AG08396 (cell line): ENCODE data around the gene DDX23.
"Not testable (repeated sequence)": the region's sequence is repeated elsewhere in the genome, so short reads cannot be mapped to it uniquely, and the experiment has no call there.

Source experiments
- DNase-seq: peaks from one replicate; pipeline ENCODE4 v3.0.0; 2012; ENCODE audit warnings: low spot score, mixed read lengths

DDX23 gene

DNA sequence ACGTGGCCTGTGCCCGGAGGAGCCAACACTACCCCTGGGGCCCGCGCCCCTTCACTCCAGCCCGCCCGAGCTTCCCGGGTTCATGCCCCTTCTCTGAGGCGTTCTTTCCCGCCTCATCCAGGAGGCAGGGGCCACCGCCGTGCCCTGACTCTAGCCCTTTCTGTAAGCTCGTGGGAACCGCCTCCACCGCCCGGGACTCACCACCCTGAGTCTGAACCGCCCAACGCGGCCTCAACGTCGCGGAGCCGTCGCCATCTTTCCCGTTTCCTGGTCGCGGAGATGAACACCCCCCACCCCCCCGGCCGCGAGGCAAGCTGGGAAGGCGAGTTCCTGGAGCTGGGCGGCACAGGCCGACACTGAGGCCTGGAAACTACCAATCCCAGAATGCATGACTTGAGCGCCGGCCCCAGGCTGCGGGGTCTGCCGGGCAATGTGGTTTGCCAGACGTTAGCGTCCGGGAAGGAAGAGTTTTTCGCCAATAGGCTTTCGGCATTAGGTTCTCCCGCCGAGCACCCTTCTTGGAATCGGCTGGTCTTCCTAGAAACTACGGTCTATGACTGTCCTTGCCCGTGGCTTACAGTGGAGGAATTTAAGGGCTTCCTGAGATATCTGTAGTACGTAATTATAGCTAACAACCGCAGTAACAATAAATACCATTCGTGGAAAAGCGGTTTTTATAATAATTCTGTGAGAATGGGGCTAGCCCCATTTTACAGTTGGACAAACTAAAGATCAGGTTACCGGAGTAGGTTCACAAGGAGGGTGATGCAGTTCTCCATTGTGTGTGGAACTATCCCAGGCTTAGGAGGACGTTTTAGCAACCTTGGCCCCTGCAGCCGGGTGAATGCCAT, at the start of gene DDX23:
Gene DDX23 (minus strand): TSS at position 281 of the 851 bp plus-strand sequence. CDS start 6,381 bp downstream, outside the sequence.
- peak; percentile 98 for DNase-seq

DNA sequence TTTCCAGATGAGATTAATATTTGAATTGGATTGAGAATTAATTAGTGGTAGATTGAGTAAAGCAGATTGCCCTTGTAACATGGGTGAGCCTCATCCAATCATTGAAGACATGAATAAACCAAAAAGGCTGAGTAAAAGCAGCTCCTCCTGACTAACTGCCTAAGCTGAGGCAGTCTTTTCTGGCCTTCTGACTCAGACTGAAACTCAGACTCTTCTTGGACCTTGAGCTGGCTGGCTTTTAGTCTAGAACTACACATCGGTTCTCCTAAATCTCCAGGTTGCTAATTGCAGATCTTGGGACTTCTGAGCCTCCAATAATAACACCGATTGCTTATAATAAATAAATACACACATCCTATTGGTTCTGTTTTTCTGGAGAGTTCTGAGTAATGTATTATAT, 49.3 kb upstream of the DDX23 start:
- peak; percentile 48 for DNase-seq

DNA sequence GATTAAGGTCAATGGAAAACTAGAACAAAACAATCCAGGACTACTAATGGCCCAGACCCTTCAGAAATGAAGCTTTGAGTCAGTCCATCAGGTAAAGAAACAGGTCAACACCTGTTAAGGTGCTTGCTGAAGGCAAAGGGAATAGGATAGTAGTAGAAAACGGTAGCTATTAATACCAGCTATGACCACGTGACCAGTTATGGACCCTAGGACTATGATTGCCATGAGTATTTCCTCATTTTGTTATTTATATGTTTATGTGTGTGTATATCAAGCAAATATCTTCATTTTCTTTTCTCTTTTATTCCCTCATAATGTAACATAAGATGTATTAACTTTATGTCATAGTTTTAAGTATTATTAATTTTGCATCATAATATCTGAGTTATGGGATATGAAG, 47.7 kb upstream of the DDX23 start:
- DNase-seq = no peak

DNA sequence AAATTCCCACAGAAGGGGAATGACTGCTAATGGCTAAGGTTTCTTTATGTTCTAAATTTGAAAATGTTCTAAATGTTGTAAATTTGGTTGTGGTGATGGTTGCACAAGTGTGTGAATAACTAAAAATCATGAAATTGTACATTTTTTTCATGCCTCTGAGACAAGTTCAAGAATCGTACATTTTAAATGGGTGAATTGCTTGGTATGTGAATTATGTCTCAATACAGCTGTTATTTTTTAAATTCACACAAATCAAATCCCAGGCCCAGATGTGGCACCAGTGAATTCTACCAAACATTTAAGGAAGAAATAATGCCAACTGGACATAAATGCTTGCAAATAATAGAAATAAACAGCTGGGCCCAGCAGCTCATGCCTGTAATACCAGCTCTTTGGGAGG, 42.3 kb upstream of the DDX23 start:
- no peak for DNase-seq

DNA sequence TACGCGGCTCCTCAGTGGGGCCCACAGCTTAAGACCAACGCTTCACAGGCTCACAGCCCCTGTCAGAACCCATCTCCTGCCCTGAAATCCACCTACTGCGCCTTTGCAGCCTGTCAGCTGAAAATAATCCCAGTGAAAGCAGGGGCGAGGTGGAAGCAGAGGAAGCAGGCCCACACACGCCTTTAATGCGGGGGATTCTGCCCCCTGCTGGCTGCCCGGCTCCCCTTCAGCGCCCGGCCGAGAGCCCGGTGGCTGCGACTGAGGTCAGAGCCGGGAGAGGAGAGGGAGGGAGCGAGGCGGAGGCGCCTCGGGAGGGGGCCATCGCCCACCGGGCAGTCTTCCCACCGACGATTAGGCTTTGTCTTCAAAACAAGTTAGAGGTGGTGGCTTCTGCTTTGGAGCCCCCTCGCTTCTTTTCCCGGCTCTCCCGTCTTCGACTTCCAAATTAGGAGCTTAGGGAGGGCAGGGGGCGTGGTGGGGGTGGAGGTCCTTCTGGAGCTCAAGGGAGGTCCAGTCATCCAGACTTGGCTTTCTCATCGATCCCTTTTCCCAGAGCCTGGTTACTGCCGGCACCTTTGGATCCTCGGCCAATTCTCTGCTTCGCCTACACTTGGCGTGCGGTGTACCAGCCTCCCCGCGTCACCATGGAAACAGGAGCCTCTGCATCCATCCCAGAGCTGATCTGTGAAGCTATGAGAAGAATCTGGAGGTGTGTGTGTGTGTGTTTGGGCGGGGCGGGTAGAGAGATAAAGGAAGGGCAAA, 38.9 kb upstream of the DDX23 start:
- DNase-seq = peak; percentile 81

DNA sequence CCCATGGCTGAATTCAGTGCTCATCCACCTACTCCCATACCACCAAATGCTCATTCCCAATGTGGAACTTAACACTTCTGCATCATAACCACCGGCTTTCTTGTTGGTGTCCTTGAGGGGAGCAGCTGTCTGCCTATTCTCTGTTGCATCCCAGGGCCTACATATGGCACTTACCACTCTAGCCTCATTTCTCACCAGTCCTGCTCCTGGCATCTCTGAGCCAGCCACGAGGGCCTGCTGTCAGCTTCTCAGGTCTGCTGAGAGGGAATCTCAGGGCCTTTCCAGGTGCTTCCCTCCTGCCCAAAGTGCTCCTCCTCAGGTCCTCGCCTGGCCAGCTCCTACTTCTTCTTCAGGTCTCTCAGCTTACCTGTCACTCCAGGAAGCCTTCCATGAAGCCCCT, 37.7 kb upstream of the DDX23 start:
- no peak for DNase-seq

DNA sequence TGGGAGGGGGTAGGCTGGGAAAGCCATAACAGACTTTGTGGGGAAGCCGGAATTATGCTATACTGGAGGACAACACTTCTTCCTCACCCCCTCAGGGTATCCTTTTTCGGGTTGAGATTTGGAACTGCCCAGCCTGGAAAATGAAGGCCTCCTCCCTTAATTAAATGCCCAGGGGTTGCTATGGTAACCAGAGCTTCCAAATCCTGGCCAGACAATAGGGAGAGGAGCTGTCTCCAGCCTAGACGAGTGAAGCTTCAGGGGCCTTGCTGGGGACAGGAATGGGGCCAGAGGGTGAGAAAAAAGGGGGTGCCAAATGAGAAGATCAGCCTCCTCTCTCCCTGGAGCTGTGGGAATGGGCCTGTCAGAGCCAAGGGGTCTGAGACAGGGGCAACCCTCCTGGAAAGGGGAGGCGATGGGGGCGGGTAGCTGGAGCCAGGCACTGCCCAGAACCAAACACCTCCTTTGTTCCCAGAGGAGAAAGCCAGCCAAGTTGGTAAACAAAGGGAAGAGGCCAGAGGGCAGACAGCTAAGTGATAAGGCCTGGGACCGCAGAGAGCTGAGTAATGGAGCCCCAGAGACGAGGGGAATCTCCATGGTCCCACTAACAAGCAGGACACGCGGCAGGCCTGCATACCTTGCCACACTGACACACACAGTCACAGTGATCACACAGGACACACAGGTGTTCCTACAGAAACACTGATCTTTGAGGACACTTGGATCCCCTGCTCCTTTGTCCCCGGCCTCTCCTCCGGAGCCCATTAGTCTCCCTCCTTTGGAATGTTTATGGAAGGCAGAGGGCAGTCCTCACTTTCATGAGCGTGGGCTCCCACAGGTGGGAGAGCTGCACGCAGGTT, 31.6 kb upstream of the DDX23 start:
- no peak for DNase-seq

DNA sequence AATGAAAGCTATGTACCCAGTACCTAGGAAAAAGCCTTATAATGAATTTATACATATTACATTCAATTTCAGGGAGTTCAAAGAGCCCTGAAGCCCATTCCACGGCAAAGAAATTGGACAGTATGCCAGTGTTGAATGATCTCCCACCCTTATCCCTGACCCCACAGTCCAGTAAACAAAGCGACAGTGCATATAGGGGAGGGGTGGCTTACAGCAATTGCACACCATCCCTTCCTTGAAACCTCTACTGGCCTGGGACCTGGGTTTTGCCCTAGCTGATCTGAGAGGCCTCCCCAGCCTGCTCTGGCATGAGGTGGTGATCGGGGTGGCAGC, 31.0 kb upstream of the DDX23 start:
- DNase-seq = no peak

DNA sequence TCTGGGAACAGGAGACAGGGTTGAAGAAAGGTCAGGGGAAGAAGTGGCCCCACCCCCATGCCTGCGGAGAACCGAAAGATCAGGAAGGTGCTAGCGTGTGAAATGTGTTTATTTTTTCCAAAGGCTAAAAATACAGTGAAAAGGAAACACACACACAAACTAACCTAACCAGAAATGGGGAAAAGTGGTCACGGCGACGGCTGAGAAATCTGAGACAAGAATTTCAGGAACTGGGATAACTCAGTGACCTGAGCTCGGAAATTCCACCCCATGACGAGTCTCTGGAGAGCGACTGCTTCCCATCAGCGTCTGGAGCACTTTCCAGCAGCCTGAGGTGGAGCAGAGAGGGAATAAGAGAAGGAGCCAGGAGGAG, 30.3 kb upstream of the DDX23 start:
- peak; percentile 37 for DNase-seq

DNA sequence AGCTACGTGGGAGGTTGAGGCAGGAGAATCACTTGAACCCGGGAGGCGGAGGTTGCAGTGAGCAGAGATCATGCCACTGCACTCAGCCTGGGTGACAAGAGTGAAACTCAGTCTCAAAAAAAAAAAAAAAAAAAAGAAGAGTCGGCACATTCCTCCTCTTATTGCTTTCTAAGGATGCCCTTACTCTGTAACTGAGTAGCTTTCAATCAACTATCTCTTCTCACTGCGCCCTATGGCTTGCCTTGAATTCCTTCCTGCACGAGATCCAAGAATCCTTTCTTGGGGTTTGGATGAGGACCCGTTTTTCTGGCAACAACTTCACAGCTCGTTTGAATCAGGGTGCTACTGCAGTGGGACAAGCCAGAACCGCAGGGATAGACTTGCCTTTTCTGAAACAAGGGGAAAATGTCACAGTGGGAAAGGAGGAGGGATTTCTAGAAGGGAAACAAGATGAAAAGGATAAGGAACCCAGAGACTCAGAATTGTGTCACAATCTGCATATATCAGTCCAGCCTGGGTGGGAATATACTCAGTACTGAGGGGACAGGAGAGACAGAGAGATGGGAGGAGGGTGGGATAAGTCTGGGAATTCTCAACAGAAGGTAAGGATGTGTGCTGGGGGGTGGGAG, 29.8 kb upstream of the DDX23 start:
- no peak for DNase-seq

DNA sequence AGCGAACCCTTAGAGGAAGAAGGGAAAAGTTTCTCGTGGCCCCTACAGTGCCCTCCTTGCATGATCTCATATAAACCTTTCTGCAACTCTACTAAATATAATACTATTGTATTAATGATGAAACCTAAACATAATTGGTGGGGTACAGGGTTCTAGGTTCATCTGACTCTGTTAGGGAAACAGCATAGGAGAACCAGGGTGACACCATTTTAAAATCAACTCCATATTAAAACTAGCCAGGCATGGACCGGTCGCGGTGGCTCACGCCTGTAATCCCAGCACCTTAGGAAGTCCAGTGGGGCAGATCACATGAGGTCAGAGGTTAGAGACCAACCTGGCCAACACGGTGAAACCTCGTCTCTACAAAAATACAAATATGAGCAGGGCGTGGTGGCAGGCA, 28.7 kb upstream of the DDX23 start:
- no peak for DNase-seq

DNA sequence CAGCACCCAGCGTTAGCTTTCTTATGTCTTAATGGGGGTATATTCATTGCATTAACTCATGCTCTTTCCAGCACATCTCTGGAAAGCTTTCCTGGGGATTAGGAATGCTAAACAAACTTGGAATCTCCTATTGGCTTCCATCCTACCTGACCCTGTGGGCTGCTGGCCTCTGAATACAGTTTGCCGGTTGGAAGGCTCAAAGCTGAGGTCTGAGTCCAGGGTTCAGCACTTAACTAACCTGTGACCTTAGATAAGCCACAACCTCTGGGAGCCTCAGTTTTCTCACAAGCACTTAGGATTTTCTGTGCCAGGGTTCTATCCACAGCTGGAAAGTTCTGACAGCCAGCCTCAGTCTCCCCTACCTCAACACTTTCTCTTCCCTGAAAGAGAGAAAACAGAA, 26.6 kb upstream of the DDX23 start:
- DNase-seq = no peak

DNA sequence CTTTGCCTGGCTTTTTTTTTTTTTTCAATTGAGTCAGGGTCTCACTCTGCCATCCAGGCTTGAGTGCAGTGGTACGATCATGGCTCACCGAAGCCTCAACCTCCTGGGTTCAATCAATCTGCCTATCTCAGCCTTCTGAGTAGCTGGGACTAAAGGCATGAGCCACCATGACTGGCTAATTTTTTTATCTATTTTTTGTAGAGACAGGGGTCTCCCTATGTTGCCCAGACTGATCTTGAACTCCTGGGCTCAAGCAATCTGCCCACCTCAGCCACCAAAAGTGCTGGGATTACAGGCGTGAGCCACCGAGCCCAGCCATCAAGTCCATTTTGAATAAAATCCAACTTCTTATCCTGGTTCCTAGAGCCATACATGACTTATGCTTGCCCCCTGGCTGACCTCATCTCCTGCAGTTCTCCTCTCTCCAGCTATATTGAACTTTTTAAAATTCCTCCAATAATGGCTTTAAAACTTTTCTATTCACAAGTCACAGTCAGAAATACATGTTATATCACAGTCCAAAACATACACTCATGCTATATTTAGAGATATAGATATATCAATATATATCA, 24.1 kb upstream of the DDX23 start:
- no peak for DNase-seq

DNA sequence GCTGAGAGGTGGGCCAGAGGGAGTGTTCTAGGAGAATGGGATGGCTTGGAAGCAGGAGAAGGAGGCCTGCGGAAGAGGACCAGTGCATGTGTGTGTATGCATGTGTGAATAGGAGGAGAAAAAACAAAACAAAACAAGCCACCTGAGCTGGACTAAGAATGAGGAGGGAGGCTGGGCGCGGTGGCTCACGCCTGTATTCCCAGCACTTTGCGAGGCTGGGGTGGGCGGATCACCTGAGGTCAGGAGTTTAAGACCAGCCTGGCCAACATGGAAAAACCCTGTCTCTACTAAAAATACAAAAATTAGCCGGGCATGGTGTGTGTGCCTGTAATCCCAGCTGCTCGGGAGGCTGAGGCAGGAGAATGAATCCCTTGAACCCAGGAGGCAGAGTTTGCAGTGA, 21.6 kb upstream of the DDX23 start:
- DNase-seq = not testable (repeated sequence)

DNA sequence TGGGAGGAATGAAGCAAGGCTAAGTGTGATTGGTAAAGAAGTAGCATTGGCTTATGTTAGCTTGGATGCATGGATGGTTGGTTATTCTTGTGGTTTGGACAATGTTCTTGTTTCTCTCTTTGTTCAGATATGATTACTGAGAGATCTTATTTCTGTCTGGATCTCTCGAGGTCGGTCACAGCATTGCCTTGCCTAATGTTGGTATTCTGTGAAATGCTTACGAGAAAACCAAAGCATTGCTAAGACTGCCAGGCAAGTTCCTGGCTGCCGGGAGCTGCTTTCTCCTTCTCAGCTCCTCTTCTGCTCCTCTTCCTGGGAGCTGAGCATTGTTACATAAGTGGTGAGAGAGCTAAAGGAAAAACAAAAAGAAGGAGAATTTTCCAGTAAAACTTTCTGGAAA, 21.1 kb upstream of the DDX23 start:
- DNase-seq = no peak

DNA sequence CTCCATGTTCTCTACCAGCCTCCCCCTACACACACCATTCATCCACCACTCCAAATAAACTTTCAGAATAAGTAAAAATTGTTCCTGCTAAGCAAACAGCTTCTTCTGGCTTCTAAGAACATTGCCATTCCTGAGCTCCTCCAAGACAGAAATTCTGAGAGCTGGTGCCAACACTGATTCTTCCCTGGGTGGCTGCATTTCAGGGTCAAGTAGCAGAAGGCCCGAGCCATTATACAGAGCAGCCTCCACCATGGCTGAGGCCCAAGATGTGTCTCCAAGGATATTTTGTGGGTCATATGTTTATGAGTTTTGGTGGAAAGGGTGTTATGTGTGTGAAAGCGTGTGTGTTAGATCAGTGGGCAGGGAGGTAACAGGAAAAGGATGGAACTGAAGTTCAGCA, 17.2 kb upstream of the DDX23 start:
- no peak for DNase-seq

DNA sequence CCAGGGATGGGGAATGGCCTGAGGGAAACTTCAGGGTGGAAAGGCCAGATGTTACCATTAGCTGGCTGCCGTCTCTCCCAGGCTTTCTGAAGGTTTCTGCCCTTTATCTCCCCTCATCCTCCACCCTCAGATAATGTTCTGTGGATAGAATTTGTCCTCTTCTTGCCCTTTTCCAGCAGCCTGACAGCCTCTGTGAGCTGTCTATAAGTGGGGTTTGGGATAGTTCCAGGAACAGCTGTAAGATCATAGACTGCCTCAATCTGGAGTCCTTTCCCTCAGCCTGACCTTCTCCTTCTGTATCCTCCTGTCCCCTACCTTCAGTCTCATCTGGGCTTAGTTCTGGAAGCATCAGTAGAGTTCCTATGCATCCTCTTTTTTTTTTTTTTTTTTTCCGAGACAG, 16.5 kb upstream of the DDX23 start:
- DNase-seq = no peak

DNA sequence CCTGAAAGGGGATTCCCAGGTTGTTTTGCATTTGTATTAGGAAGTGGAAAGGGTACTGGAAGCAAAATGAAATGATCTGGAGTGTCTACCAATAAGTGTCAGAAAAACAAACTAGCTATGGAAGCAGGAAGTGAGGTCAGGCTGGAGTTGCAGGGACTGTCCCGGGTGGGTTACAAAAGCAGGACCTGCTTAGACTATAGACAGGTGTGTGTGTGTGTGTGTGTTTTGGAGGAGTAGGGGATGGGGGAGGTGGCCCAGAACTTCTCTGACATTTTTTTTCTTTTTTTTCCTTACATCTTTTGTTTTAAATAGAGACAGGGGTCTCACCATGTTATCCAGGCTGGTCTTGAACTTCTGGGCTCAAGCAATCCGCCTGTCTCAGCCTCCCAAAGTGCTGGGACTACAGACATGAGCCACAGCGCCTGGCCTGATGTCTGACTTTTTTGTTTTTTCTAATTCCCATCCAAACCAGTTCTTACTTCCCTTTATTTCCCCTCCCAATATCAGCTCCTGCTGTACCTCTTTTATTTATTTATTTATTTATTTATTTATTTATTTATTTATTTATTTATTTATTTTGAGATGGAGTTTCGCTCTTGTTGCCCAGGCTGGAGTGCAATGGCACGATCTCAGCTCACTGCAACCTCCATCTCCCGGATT, 14.2 kb upstream of the DDX23 start:
- no peak for DNase-seq

DNA sequence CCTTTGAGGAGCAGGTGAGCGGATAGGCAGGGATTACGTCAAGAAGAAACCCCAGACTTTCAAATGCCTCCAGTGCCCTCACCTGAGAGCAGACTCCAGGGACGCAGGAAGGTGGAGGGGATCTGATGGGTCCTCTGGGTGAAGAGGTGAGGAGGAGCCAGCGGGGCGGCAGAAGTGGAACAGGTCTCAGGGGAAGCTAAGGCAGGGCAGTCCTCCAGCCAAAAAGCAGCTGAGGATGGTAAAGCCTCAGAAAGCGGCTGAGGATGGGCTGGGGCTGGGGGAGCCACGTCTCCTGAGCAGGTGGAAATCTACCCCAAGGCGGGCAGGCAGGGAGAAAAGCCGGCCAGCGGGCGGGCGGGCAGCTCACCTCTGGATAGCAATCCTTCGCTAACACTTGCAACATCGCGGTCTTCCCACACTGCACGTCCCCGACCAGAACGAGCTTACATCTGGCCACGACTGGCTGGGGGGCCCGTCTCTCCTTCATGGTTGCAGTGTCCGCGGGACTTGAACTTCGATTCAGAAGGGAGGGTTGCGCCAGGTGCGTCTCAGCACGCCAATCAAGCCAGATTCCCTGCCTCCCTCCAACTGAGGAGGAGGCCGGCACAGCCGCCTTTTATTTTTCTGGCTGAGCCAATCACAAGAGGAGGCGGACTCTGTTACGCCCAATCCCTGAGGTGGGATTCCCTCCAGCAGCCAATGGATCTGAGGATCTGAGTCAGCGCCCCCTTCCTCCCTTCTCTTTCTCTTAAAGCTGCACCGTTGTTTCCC, 13.5 kb upstream of the DDX23 start, which contains the start of gene RND1:
Gene RND1 (minus strand): TSS at position 590 of the 771 bp plus-strand sequence. CDS start 103 bp downstream, at position 487.
- peak; percentile 91 for DNase-seq

DNA sequence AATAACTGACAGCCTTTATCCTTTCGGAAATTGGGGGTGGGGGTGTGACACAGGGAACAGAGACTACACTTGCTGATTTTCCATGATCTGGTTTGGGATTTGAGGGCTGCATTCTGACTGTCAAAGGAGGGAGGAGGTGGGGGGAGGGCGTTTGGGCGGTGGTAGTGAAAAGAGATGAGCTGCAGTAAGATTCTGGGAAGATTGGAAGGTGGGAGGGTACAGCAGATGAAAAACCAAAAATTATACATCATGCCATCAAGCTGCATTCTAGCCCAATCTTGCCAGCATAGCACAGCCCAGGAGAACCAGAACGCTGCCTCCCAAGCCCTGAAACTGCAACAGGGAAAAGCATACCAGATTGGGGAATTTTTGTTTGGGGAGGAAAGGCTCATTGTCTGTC, 11.3 kb upstream of the DDX23 start:
- DNase-seq = no peak
